GM12878 (cell line): ENCODE measurements around the gene FAM89A.

Source experiments
- CHD2 ChIP-seq: IDR thresholded peaks from 2 replicates; pipeline ENCODE4 v1.6.1; 2011; ENCODE audit warnings: low read depth, low read length, improper control_type of control experiment, borderline replicate concordance
- MAX ChIP-seq: IDR thresholded peaks from 2 replicates; pipeline ENCODE4 v1.6.1; 2012; ENCODE audit warnings: low read depth, low read length, improper control_type of control experiment
- SMC3 ChIP-seq: IDR thresholded peaks from 2 replicates; pipeline ENCODE4 v1.6.1; 2011; ENCODE audit warnings: low read length, improper control_type of control experiment, borderline replicate concordance
- ZBTB11 ChIP-seq: fragments of 450-650 bp; formaldehyde crosslinking; IDR thresholded peaks from 2 replicates; pipeline ENCODE4 v1.5.0; 2022; ENCODE audit warnings: mild to moderate bottlenecking, missing genetic modification characterization

GRCh38 chr1:231074046-231074445 lies 34.0 kb upstream of the FAM89A start:
- no peak for TF ChIP-seq CHD2
- TF ChIP-seq ZBTB11 (CRISPR knock-in tag) = no peak
- TF ChIP-seq SMC3 = no peak
- TF ChIP-seq MAX = no peak
